RWPE2 (cell line): ENCODE results near the gene TRAK2.

Source experiments
- ATAC-seq: fragments of 200-7000 bp; cut with Tn5 transposase; 3 replicates; pipeline ENCODE4 v1.9.1; 2021; ENCODE audit warnings: low read depth
- DNase-seq: peaks from one replicate; pipeline ENCODE4 v3.0.0-alpha.2; 2020; ENCODE audit warnings: low spot score
- H3K27ac ChIP-seq: fragments of 450-650 bp; 2 replicates; pipeline ENCODE4 v1.5.1; 2017; ENCODE audit warnings: mild to moderate bottlenecking; ENCODE audit not compliant: poor library complexity, severe bottlenecking
- H3K27me3 ChIP-seq: fragments of 250-450 bp; sonication (Bioruptor Pico); 2 replicates; pipeline ENCODE4 v1.5.1; 2021; ENCODE audit warnings: mild to moderate bottlenecking, moderate library complexity; ENCODE audit not compliant: insufficient read depth, poor library complexity, severe bottlenecking
- H3K36me3 ChIP-seq: fragments of 250-450 bp; sonication (Bioruptor Pico); 2 replicates; pipeline ENCODE4 v1.5.1; 2020; ENCODE audit warnings: low read depth, mild to moderate bottlenecking, moderate library complexity
- H3K4me1 ChIP-seq: fragments of 250-450 bp; sonication (Bioruptor Pico); 2 replicates; pipeline ENCODE4 v1.5.1; 2021; ENCODE audit warnings: mild to moderate bottlenecking, moderate library complexity; ENCODE audit not compliant: insufficient read depth, poor library complexity, severe bottlenecking
- H3K4me3 ChIP-seq: fragments of 250-450 bp; sonication (Bioruptor Pico); 2 replicates; pipeline ENCODE4 v1.5.1; 2021; ENCODE audit warnings: mild to moderate bottlenecking, moderate library complexity; ENCODE audit not compliant: severe bottlenecking
- H3K9me3 ChIP-seq: fragments of 250-450 bp; sonication (Bioruptor Pico); 2 replicates; pipeline ENCODE4 v1.5.1; 2021; ENCODE audit warnings: mild to moderate bottlenecking, moderate library complexity; ENCODE audit not compliant: severe bottlenecking
- TF ChIP-seq, protein P1 (sequence below): fragments of 450-650 bp; IDR thresholded peaks from one replicate; pipeline ENCODE4 v1.5.1; 2017; ENCODE audit warnings: mild to moderate bottlenecking, moderate library complexity; ENCODE audit not compliant: poor library complexity, severe bottlenecking

Gene TRAK2

DNA sequence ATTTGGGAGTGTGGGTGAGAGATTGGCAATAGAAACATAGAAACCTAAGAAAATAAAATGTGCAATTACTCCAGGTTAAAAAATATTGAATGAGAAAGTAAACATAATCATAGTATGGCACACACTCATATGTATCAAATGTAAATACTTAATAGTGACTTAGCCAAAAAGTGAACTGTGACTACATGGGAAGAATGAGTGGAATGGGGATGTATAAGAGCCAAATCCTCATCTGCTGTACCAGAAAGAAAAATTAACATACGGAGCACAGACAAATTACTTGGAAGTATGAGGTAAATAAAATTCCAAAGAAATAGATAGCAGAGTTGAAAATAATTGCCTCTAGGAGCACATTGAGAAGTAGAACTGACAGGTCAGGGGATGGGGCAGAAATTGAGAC is 98.1 kb downstream of the TRAK2 start:
- no peaks in the 10 kb centered on the region for H3K36me3 ChIP-seq
- TF ChIP-seq, protein P1, sequence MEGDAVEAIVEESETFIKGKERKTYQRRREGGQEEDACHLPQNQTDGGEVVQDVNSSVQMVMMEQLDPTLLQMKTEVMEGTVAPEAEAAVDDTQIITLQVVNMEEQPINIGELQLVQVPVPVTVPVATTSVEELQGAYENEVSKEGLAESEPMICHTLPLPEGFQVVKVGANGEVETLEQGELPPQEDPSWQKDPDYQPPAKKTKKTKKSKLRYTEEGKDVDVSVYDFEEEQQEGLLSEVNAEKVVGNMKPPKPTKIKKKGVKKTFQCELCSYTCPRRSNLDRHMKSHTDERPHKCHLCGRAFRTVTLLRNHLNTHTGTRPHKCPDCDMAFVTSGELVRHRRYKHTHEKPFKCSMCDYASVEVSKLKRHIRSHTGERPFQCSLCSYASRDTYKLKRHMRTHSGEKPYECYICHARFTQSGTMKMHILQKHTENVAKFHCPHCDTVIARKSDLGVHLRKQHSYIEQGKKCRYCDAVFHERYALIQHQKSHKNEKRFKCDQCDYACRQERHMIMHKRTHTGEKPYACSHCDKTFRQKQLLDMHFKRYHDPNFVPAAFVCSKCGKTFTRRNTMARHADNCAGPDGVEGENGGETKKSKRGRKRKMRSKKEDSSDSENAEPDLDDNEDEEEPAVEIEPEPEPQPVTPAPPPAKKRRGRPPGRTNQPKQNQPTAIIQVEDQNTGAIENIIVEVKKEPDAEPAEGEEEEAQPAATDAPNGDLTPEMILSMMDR: no peak
- H3K4me3 ChIP-seq: no peak overlapping the region
- ATAC-seq: no peak
- no peak for DNase-seq
- H3K4me1 ChIP-seq: no peaks in the 10 kb centered on the region
- H3K27me3 ChIP-seq: no peaks in the 10 kb centered on the region
- H3K27ac ChIP-seq: no peak overlapping the region
- H3K9me3 ChIP-seq: no peaks in the 10 kb centered on the region

DNA sequence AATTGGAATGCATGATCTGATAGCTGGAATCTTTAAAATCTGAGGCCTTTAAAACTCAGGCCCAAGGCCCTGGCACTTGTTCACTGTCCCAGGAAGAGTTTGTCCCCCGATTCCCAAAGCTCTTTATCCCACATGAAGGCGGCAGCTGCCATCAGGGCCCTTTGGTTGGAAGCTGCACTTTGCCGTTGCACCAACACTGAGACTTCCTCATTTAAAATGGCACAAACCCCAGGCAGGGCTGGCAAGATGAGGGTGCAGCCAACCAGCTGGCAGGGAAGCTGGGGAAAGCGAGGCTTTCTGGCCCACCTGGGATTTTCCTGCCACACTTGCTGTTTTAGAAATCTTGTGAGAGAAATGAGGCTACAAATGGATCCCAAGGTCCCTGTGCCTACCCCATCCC is 100.4 kb downstream of the TRAK2 start:
- TF ChIP-seq, protein P1: no peak
- Histone ChIP-seq H3K27me3 (no peaks in the 10 kb centered on the region), H3K9me3 (no peaks in the 10 kb centered on the region), H3K27ac (no peak overlapping the region), H3K4me1 (no peaks in the 10 kb centered on the region), H3K4me3 (no peak overlapping the region), H3K36me3 (no peaks in the 10 kb centered on the region)
- ATAC-seq (no peak), DNase-seq (no peak)

DNA sequence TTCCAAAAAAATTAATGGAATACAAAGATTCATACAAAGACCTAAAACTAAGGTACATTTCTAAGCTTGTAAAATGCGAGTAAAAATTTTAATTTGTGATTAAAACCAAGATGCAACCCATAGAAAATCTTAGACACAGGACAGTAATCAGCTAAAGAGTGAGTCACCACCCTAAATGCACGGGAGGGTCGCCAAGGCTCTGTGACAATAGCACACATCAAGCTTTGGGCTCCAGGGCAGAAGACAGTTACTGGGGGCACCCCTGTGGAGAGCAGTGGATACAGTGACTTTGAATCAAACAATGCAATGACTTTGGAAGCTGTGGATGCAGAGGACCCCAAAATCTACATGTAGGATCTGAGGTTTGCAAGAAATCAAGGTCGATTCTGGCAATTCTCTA is 101.7 kb downstream of the TRAK2 start:
- Histone ChIP-seq H3K27me3 (no peaks in the 10 kb centered on the region), H3K4me3 (no peak overlapping the region), H3K36me3 (no peaks in the 10 kb centered on the region), H3K4me1 (no peaks in the 10 kb centered on the region), H3K27ac (no peak overlapping the region), H3K9me3 (no peaks in the 10 kb centered on the region)
- ATAC-seq (no peak), DNase-seq (no peak)
- TF ChIP-seq, protein P1: no peak

DNA sequence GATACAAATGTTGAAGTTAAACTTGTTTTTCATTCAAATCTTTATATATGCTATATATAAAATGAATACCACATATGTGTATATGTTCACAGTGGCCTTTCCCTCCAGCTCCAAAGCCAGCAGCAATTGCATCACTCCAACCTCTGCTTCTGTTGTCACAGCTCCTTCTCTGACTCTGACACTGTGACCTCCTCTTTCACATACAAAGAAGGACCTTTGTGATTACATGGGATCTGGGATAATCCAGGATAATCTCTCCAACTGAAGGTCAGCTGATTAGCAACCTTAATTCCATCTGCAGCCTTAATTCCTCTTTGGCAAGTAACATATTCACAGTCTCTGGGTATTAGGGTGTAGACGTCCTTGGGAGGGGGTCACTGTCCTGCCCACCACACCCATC is 102.5 kb downstream of the TRAK2 start:
- H3K9me3 ChIP-seq: no peaks in the 10 kb centered on the region
- H3K27ac ChIP-seq: no peak overlapping the region
- H3K4me1 ChIP-seq: no peaks in the 10 kb centered on the region
- TF ChIP-seq, protein P1: no peak
- ATAC-seq (no peak), DNase-seq (no peak)
- H3K27me3 ChIP-seq: no peaks in the 10 kb centered on the region
- H3K4me3 ChIP-seq: no peak overlapping the region
- H3K36me3 ChIP-seq: no peaks in the 10 kb centered on the region

- Histone ChIP-seq H3K36me3 (no peaks in the 10 kb centered on the region), H3K27me3 (no peaks in the 10 kb centered on the region), H3K9me3 (no peaks in the 10 kb centered on the region), H3K4me3 (no peak overlapping the region), H3K4me1 (no peaks in the 10 kb centered on the region), H3K27ac (no peak overlapping the region)
- TF ChIP-seq, protein P1: no peak
- DNase-seq (no peak), ATAC-seq (no peak)
Measured at GRCh38 chr2:201347138-201347537, 104.1 kb downstream of the TRAK2 start.
